ENCODE data around the gene AGBL1.

Gene AGBL1

GRCh38 chr15:86751116-86751515 lies 671.4 kb downstream of the AGBL1 start:
- Histone ChIP-seq H3K27me3 (ENCODE audit: low read depth, low read length) (no peaks in the 10 kb centered on the region), H3K9me3 (ENCODE audit: control insufficient read depth in 1 of 2, low read length in 2 of 2) (no peaks in the 10 kb centered on the region), H3K27ac (ENCODE audit: low read length) (no peak overlapping the region), H3K4me3 (ENCODE audit: low read depth in 1 of 2, low read length in 2 of 2) (no peak overlapping the region), H3K4me1 (ENCODE audit: control insufficient read depth in 1 of 2, insufficient read depth in 2 of 2, low read length in 2 of 2) (no peaks in the 10 kb centered on the region), H3K36me3 (ENCODE audit: control insufficient read depth in 1 of 2, insufficient read depth in 2 of 2, low read length in 2 of 2) (no peaks in the 10 kb centered on the region)

- H3K27ac ChIP-seq (ENCODE audit: low read length): no peak overlapping the region
- H3K4me1 ChIP-seq (ENCODE audit: control insufficient read depth in 1 of 2, insufficient read depth in 2 of 2, low read length in 2 of 2): no peaks in the 10 kb centered on the region
- no peaks in the 10 kb centered on the region for H3K27me3 ChIP-seq (ENCODE audit: low read depth, low read length)
- H3K36me3 ChIP-seq (ENCODE audit: control insufficient read depth in 1 of 2, insufficient read depth in 2 of 2, low read length in 2 of 2): no peaks in the 10 kb centered on the region
- no peaks in the 10 kb centered on the region for H3K9me3 ChIP-seq (ENCODE audit: control insufficient read depth in 1 of 2, low read length in 2 of 2)
- H3K4me3 ChIP-seq (ENCODE audit: low read depth in 1 of 2, low read length in 2 of 2): peak overlapping the region in 1 of 2 donors; percentile 22
Observed at GRCh38 chr15:86754846-86755245, 675.2 kb downstream of the AGBL1 start.

- H3K4me3 ChIP-seq (ENCODE audit: low read depth in 1 of 2, low read length in 2 of 2): no peak overlapping the region
- H3K4me1 ChIP-seq (ENCODE audit: control insufficient read depth in 1 of 2, insufficient read depth in 2 of 2, low read length in 2 of 2): no peaks in the 10 kb centered on the region
- no peak overlapping the region for H3K27ac ChIP-seq (ENCODE audit: low read length)
- no peaks in the 10 kb centered on the region for H3K9me3 ChIP-seq (ENCODE audit: control insufficient read depth in 1 of 2, low read length in 2 of 2)
- H3K36me3 ChIP-seq (ENCODE audit: control insufficient read depth in 1 of 2, insufficient read depth in 2 of 2, low read length in 2 of 2): no peaks in the 10 kb centered on the region
- H3K27me3 ChIP-seq (ENCODE audit: low read depth, low read length): no peaks in the 10 kb centered on the region
Observed at GRCh38 chr15:86756688-86757087, 677.0 kb downstream of the AGBL1 start.

GRCh38 chr15:86759800-86760523 lies 680.3 kb downstream of the AGBL1 start:
- no peaks in the 10 kb centered on the region for H3K36me3 ChIP-seq (ENCODE audit: control insufficient read depth in 1 of 2, insufficient read depth in 2 of 2, low read length in 2 of 2)
- H3K4me3 ChIP-seq (ENCODE audit: low read depth in 1 of 2, low read length in 2 of 2): no peak overlapping the region
- H3K9me3 ChIP-seq (ENCODE audit: control insufficient read depth in 1 of 2, low read length in 2 of 2): no peaks in the 10 kb centered on the region
- H3K4me1 ChIP-seq (ENCODE audit: control insufficient read depth in 1 of 2, insufficient read depth in 2 of 2, low read length in 2 of 2): no peaks in the 10 kb centered on the region
- H3K27me3 ChIP-seq (ENCODE audit: low read depth, low read length): no peaks in the 10 kb centered on the region
- no peak overlapping the region for H3K27ac ChIP-seq (ENCODE audit: low read length)

- no peaks in the 10 kb centered on the region for H3K9me3 ChIP-seq (ENCODE audit: control insufficient read depth in 1 of 2, low read length in 2 of 2)
- no peaks in the 10 kb centered on the region for H3K27me3 ChIP-seq (ENCODE audit: low read depth, low read length)
- no peaks in the 10 kb centered on the region for H3K36me3 ChIP-seq (ENCODE audit: control insufficient read depth in 1 of 2, insufficient read depth in 2 of 2, low read length in 2 of 2)
- H3K4me3 ChIP-seq (ENCODE audit: low read depth in 1 of 2, low read length in 2 of 2): no peak overlapping the region
- no peak overlapping the region for H3K27ac ChIP-seq (ENCODE audit: low read length)
- no peaks in the 10 kb centered on the region for H3K4me1 ChIP-seq (ENCODE audit: control insufficient read depth in 1 of 2, insufficient read depth in 2 of 2, low read length in 2 of 2)
Observed at GRCh38 chr15:86762874-86763273, 683.2 kb downstream of the AGBL1 start.

GRCh38 chr15:86764021-86764420 lies 684.4 kb downstream of the AGBL1 start:
- Histone ChIP-seq H3K36me3 (ENCODE audit: control insufficient read depth in 1 of 2, insufficient read depth in 2 of 2, low read length in 2 of 2) (no peaks in the 10 kb centered on the region), H3K27me3 (ENCODE audit: low read depth, low read length) (no peaks in the 10 kb centered on the region), H3K27ac (ENCODE audit: low read length) (no peak overlapping the region), H3K9me3 (ENCODE audit: control insufficient read depth in 1 of 2, low read length in 2 of 2) (no peaks in the 10 kb centered on the region), H3K4me3 (ENCODE audit: low read depth in 1 of 2, low read length in 2 of 2) (no peak overlapping the region), H3K4me1 (ENCODE audit: control insufficient read depth in 1 of 2, insufficient read depth in 2 of 2, low read length in 2 of 2) (no peaks in the 10 kb centered on the region)

- Histone ChIP-seq H3K9me3 (ENCODE audit: control insufficient read depth in 1 of 2, low read length in 2 of 2) (no peaks in the 10 kb centered on the region), H3K4me1 (ENCODE audit: control insufficient read depth in 1 of 2, insufficient read depth in 2 of 2, low read length in 2 of 2) (no peaks in the 10 kb centered on the region), H3K27ac (ENCODE audit: low read length) (no peak overlapping the region), H3K4me3 (ENCODE audit: low read depth in 1 of 2, low read length in 2 of 2) (no peak overlapping the region), H3K36me3 (ENCODE audit: control insufficient read depth in 1 of 2, insufficient read depth in 2 of 2, low read length in 2 of 2) (no peaks in the 10 kb centered on the region), H3K27me3 (ENCODE audit: low read depth, low read length) (no peaks in the 10 kb centered on the region)
Observed at GRCh38 chr15:86765281-86765680, 685.6 kb downstream of the AGBL1 start.

- Histone ChIP-seq H3K4me1 (ENCODE audit: control insufficient read depth in 1 of 2, insufficient read depth in 2 of 2, low read length in 2 of 2) (no peaks in the 10 kb centered on the region), H3K4me3 (ENCODE audit: low read depth in 1 of 2, low read length in 2 of 2) (no peak overlapping the region), H3K27me3 (ENCODE audit: low read depth, low read length) (no peaks in the 10 kb centered on the region), H3K27ac (ENCODE audit: low read length) (no peak overlapping the region), H3K36me3 (ENCODE audit: control insufficient read depth in 1 of 2, insufficient read depth in 2 of 2, low read length in 2 of 2) (no peaks in the 10 kb centered on the region), H3K9me3 (ENCODE audit: control insufficient read depth in 1 of 2, low read length in 2 of 2) (no peaks in the 10 kb centered on the region)
Observed at GRCh38 chr15:86772369-86773059, 692.8 kb downstream of the AGBL1 start.

GRCh38 chr15:86773736-86774135 lies 694.1 kb downstream of the AGBL1 start:
- Histone ChIP-seq H3K4me3 (ENCODE audit: low read depth in 1 of 2, low read length in 2 of 2) (no peak overlapping the region), H3K27ac (ENCODE audit: low read length) (no peak overlapping the region), H3K4me1 (ENCODE audit: control insufficient read depth in 1 of 2, insufficient read depth in 2 of 2, low read length in 2 of 2) (no peaks in the 10 kb centered on the region), H3K27me3 (ENCODE audit: low read depth, low read length) (no peaks in the 10 kb centered on the region), H3K9me3 (ENCODE audit: control insufficient read depth in 1 of 2, low read length in 2 of 2) (no peaks in the 10 kb centered on the region), H3K36me3 (ENCODE audit: control insufficient read depth in 1 of 2, insufficient read depth in 2 of 2, low read length in 2 of 2) (no peaks in the 10 kb centered on the region)

GRCh38 chr15:86776145-86776544 lies 696.5 kb downstream of the AGBL1 start:
- no peaks in the 10 kb centered on the region for H3K9me3 ChIP-seq (ENCODE audit: control insufficient read depth in 1 of 2, low read length in 2 of 2)
- no peaks in the 10 kb centered on the region for H3K27me3 ChIP-seq (ENCODE audit: low read depth, low read length)
- no peak overlapping the region for H3K4me3 ChIP-seq (ENCODE audit: low read depth in 1 of 2, low read length in 2 of 2)
- H3K36me3 ChIP-seq (ENCODE audit: control insufficient read depth in 1 of 2, insufficient read depth in 2 of 2, low read length in 2 of 2): no peaks in the 10 kb centered on the region
- no peak overlapping the region for H3K27ac ChIP-seq (ENCODE audit: low read length)
- no peaks in the 10 kb centered on the region for H3K4me1 ChIP-seq (ENCODE audit: control insufficient read depth in 1 of 2, insufficient read depth in 2 of 2, low read length in 2 of 2)

GRCh38 chr15:86796521-86796920 lies 716.9 kb downstream of the AGBL1 start:
- no peak overlapping the region for H3K4me3 ChIP-seq (ENCODE audit: low read depth in 1 of 2, low read length in 2 of 2)
- H3K4me1 ChIP-seq (ENCODE audit: control insufficient read depth in 1 of 2, insufficient read depth in 2 of 2, low read length in 2 of 2): peaks cover 0 to 4% of the 10 kb centered on the region in 2 donors
- H3K27me3 ChIP-seq (ENCODE audit: low read depth, low read length): no peaks in the 10 kb centered on the region
- no peaks in the 10 kb centered on the region for H3K36me3 ChIP-seq (ENCODE audit: control insufficient read depth in 1 of 2, insufficient read depth in 2 of 2, low read length in 2 of 2)
- H3K9me3 ChIP-seq (ENCODE audit: control insufficient read depth in 1 of 2, low read length in 2 of 2): no peaks in the 10 kb centered on the region
- H3K27ac ChIP-seq (ENCODE audit: low read length): no peak overlapping the region

Data from muscle layer of duodenum (tissue), 2 donors.